ENCODE measurements around the gene ASPHD2. TPM values are rescaled to one million over a fixed set of nuclear protein-coding genes. Genes with fewer than 3 reads are reported as not detected.

ASPHD2 gene
- total RNA-seq, 2 donors from 2014 or later: 0.56 to 0.67 TPM

- intact Hi-C loops (cut with DNase I): no loop called here
- no peak for DNase-seq (ENCODE audit: low spot score)
Measured at GRCh38 chr22:26439559-26439958, 10.5 kb downstream of the ASPHD2 start.

DNA sequence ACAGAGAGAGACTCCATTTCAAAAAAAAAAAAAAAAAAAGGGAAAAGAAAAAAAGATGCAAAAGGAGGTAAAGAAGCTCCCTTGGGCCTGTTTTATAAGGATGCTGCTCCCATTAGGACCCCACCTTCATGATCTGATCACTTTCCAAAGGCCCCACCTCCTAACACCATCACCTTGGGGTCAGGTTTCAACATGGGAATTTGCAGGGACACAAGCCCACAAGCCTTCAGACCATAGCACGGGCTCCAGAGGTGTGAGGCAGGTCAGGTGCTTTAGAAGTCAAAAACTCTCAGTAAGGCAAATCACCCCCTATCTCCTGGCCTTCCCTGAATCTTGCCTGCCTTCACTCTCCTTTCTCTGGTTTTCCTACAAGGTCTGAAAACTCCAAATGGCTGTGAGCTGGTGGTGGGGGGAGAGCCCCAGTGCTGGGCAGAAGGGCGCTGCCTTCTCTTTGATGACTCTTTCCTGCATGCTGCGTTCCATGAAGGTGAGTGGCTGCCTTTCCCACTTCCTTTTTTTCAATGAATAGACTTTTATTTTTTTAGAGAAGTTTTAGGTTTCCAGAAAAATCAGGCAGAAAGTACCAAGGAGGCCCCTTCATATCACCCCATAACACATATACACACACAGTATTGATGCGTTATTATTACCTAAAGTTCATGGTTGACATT lies 13.2 kb downstream of the ASPHD2 start:
- no peak for DNase-seq (ENCODE audit: low spot score)
- intact Hi-C loops (cut with DNase I): no loop called here

DNA sequence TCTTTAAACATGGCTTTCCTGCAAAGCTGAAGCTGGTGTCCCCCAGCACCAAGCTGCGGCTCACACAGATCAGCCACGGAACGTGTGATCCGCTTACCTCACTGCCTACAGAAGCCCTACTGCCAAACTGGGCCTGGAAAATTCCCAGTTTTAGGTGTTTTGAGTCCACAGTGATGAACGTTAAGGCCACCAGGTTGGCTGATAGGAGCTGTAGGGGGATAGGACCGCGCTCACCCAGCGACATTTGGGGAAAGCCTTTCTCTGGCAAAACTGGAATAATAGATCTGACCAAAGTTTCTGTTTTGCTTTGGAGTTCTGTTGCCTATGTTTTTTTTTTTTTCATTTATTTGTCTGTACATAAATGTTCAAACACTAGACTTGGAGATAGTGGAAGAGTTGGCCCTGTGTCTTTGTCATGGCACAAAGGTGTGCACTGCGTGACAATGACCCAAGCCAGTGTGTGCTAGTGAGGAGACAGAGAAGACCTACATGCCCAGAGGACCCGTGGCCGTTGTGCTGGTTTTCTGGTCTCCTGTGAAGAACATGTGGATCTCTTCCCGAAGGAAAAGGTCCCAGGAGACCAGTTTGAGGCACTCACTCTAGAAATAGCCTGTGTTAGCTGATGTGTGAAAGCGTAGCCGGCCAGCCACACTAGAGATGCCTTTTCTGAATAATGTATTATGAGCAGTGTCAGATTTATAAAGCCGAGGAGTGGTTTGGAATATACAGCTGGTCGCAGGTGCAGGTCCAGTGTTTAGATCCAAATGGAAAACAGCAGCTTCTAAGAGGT lies 15.0 kb downstream of the ASPHD2 start:
- intact Hi-C loops (cut with DNase I): no loop called here
- DNase-seq (ENCODE audit: low spot score): no peak

- no peak for DNase-seq (ENCODE audit: low spot score)
- intact Hi-C loops (cut with DNase I): no loop called here
Measured at GRCh38 chr22:26444777-26445176, 15.7 kb downstream of the ASPHD2 start.

DNA sequence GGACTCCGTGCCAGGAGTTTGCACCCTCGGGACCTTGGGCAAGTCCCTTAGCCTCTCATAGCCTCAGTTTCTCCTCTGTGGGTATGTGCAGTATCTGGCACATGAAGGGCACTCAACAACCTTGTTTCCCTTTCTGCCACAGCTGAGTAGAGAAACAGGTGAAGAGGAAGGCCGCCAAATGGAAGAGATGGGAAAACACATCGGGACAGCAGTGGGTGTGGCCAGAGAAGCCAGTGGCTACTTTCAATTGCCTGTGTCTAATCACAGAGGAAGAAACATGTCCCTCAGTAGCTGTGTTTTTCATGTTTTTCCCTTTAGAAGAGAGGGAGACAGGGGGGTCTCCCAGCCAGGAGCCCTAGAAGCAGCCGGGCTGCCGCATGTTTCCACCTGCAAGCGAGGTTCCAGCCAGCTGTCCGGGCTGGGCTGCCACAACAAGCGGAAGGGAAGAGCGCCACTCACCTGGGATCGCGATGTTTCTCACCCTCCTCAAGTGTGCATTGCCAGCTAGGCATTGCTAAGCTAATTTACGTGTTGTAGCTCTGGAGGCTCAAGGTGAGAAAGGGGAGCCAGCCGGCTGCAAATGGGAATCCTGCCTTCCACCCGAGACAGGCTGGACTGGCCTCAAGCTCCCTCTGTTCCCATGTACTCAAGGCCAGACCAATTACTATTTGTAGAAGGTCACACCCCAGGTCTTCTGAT lies 16.7 kb downstream of the ASPHD2 start:
- intact Hi-C loops (cut with DNase I): no loop called here
- DNase-seq (ENCODE audit: low spot score): no peak

GRCh38 chr22:26446808-26447515 lies 17.9 kb downstream of the ASPHD2 start:
- DNase-seq (ENCODE audit: low spot score): no peak
- intact Hi-C loops (cut with DNase I): no loop called here

DNA sequence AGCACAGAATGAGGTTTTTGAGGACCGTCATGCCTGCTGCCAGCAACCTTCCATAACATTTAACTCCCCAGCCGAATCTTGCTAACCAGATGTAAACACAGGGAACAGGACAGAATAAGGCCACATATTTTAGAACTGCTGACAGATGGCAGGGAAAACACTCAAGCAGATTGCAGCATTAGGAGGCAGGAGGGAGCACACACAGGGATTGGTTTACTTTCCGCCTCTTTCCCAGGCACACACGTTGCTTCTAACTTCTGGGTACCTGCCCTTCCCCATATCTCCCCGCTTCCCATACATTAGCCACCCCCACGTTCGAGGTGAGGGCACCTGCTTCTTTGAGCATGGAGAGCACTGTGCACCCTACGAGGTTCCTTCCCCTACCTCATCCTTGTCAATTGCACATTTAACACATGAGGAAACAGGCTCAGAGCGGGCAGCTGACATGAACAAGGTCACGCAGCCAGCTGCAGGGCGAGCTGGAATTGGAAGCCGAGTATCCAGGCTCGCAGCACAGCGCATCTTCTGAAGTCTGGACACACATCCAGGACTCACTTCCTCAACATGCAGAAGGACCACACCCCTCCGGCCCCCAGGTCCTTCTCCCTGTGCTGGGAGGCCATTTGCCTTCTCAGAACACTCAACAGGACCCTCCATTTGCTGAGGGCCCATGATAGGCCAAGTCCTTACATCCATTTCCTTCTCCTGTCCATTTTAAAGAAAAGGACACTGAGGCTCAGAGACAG lies 18.7 kb downstream of the ASPHD2 start:
- intact Hi-C loops (cut with DNase I): no loop called here
- no peak for DNase-seq (ENCODE audit: low spot score)

DNA sequence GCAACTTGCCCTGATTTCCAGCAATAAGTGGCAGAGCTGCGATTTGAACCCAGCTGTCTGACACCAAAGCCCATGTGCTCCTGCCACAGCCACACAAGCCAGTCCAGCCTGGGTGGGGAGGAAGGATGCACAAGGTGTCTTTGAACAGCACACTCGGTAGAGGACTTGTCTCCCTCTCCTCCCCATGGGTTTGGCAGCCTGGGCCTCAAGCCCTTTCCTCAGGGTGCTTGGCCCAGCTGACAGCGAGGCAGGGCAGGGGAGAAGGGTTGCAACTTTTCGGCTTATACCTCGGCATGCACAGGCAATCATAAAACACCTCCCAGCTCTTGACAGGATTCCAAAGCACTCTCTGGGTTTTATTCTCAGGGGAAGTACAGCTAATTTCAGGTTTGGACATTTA lies 19.3 kb downstream of the ASPHD2 start:
- no peak for DNase-seq (ENCODE audit: low spot score)
- intact Hi-C loops (cut with DNase I): no loop called here

DNA sequence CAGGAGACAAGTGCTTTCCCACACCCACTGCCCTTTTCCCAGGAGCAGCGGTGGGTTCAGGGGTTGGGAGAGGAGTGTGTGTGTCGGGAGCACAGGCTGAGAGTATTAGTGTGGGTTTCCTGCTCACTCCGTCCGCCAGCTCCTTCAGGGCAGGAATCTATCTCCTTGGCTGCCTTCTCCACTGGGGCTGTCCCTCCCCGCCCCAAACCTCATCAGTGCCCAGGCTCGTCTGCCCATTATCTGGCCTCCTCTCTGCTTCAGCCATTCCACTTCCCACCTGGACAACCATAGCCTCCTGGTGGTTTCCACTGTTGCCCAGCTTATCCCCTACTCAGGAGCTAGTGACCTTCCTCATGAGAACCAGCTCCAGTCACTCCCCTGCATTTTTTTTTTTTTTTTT lies 19.9 kb downstream of the ASPHD2 start:
- DNase-seq (ENCODE audit: low spot score): no peak
- intact Hi-C loops (cut with DNase I): no loop called here

GRCh38 chr22:26450453-26451185 lies 21.6 kb downstream of the ASPHD2 start:
- intact Hi-C loops (cut with DNase I): loop anchor here in 1 of 2 donors (10.0 kb wide), 1 partner anchor 46 kb away; no protein-coding TSS in a partner anchor
- no peak for DNase-seq (ENCODE audit: low spot score)

DNA sequence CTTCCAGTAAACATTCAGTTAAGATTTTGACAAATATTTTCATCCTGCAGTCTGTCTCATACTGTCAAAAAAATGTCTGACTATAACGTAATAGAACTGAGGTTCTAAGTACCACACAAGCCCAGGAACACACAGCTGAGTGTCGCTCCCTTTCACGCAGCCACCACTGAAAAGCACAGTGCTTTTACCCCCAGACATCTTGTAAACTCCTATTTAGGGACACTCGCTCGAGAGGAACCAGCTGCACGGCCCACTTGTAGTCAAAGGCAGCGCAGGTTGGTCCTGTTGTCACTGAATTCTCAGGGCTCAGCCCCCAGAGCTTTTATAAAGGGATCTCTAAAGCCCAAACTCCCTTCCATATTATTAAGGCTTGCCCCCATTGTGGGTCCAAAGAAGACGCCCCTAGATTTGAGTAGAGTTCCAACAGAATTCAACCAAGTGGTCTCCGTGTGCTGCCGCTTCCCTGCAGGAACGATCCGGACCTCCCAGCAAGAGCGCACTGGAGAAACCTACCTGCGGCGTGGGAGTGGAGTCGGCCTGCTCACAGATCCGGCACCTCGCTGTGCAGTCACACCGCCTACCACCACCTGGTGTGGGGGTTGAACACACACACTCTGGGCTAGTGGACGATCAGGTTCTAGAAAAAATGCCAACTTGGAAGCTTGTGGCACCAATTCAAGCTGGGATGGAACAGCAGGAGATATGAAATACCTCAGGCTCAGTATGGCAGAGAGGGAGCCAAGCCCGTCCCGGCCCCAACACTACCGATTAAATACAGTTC lies 23.4 kb downstream of the ASPHD2 start:
- DNase-seq (ENCODE audit: low spot score): no peak
- intact Hi-C loops (cut with DNase I): loop anchor here in 1 of 2 donors (10.0 kb wide), 1 partner anchor 48 kb away; no protein-coding TSS in a partner anchor

DNA sequence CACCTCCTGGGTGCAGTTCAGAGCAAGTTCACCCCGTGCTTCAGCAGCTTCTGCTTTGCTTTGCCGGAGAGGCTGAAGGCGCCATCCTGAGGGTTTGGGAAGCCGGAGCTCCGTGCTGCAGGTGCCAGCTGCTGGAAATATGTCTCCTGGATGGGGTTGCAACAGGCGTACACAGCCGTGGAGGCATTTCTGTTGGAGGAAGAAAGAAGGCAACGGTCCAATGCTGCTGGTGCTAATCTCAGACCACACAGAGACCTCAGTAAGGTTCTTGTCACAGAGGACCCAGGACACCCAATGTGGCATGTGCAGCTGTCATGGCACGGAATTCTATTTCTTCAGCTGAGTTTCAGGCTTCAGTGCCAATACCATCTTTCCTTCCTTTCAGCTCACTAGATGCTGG lies 24.2 kb downstream of the ASPHD2 start:
- no peak for DNase-seq (ENCODE audit: low spot score)
- intact Hi-C loops (cut with DNase I): loop anchor here in 1 of 2 donors (10.0 kb wide), 1 partner anchor 48 kb away; no protein-coding TSS in a partner anchor

GRCh38 chr22:26453812-26454500 lies 24.9 kb downstream of the ASPHD2 start:
- intact Hi-C loops (cut with DNase I): loop anchor here in 1 of 2 donors (10.0 kb wide), 1 partner anchor 49 kb away; no protein-coding TSS in a partner anchor
- no peak for DNase-seq (ENCODE audit: low spot score)

- intact Hi-C loops (cut with DNase I): loop anchor here in 1 of 2 donors (10.0 kb wide), 1 partner anchor 53 kb away; no protein-coding TSS in a partner anchor
- DNase-seq (ENCODE audit: low spot score): no peak
Measured at GRCh38 chr22:26457661-26458272, 28.7 kb downstream of the ASPHD2 start.

- intact Hi-C loops (cut with DNase I): loop anchor here in 1 of 2 donors (5.0 kb wide), 1 partner anchor 63 kb away; no protein-coding TSS in a partner anchor
- no peak for DNase-seq (ENCODE audit: low spot score)
Measured at GRCh38 chr22:26460202-26460601, 31.1 kb downstream of the ASPHD2 start.

- no peak for DNase-seq (ENCODE audit: low spot score)
- intact Hi-C loops (cut with DNase I): loop anchor here in 1 of 2 donors (5.0 kb wide), 1 partner anchor 64 kb away; no protein-coding TSS in a partner anchor
Measured at GRCh38 chr22:26461188-26461810, 32.2 kb downstream of the ASPHD2 start.

Measured in posterior vena cava (tissue), 2 donors.